ENCODE results near the gene FLOT2. TPM values are rescaled to one million over a fixed set of nuclear protein-coding genes. Genes with fewer than 3 reads are reported as not detected.

FLOT2 gene
- total and polyA plus RNA-seq, 4 donors: 46.2 to 226 (median 121) TPM

DNA sequence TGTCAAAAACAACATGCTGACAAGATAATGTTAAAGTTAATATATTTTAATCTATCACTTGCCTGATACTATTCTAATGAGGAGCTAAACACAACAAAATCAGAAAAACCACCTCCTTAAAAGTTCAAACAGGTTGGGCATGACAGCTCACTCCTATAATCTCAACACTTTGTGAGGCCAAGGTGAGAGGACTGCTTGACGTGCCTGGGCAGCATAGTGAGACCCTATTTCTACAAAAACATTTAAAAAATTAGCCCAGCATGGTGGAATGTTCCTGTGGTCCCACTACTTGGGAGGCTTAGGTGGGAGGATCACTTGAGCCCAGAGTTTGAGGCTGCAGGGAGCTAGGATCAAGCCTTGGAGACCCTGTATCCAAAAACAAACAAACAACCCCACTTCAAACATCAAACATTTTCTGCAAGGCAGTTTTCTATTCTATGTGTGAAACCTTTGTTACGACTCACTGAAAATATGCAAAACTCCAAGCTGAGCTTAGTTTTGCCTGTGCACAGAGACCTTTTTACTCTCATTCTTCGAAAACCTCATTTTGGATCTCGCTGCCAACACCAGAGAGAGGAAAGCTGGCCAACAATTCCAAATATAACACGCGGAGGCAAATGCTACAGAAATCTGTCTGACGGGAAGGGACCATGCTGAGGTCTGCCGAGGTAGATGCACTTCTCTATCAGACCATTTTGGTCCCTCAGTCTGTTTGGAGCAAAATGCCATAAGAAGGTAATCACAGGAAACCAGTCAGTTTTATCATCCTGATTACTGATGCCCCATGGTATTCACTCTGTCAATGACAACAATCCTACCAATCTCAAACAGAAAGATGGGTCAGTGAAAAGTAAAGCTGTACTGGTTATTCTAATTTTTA lies 47.6 kb upstream of the FLOT2 start:
- H3K27ac ChIP-seq (ENCODE audit: low read depth in 1 of 2, low read length in 1 of 2): peak overlapping the region in 1 of 2 donors; percentile 75
- TF ChIP-seq, protein P1, sequence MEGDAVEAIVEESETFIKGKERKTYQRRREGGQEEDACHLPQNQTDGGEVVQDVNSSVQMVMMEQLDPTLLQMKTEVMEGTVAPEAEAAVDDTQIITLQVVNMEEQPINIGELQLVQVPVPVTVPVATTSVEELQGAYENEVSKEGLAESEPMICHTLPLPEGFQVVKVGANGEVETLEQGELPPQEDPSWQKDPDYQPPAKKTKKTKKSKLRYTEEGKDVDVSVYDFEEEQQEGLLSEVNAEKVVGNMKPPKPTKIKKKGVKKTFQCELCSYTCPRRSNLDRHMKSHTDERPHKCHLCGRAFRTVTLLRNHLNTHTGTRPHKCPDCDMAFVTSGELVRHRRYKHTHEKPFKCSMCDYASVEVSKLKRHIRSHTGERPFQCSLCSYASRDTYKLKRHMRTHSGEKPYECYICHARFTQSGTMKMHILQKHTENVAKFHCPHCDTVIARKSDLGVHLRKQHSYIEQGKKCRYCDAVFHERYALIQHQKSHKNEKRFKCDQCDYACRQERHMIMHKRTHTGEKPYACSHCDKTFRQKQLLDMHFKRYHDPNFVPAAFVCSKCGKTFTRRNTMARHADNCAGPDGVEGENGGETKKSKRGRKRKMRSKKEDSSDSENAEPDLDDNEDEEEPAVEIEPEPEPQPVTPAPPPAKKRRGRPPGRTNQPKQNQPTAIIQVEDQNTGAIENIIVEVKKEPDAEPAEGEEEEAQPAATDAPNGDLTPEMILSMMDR (IDR thresholded peaks at IDR 0.05; ENCODE audit: control extremely low read depth, extremely low read depth): no peak
- DNase-seq (no peak), ATAC-seq (ENCODE audit: insufficient read depth, low FRiP score) (no peak)
- H3K9ac ChIP-seq (ENCODE audit: insufficient read depth in 1 of 2, low read length in 2 of 2): no peak overlapping the region
- WGBS, 2 donors: 70 to 85% methylated on average over 8 of the region's 8 CpGs
- H3K27me3 ChIP-seq (ENCODE audit: control insufficient read depth in 3 of 3, insufficient read depth in 3 of 3, low read length in 2 of 3): no peaks in the 10 kb centered on the region
- H3K9me3 ChIP-seq (ENCODE audit: control insufficient read depth in 4 of 4, insufficient read depth in 3 of 4, low read length in 3 of 4): no peaks in the 10 kb centered on the region
- H3K4me1 ChIP-seq (ENCODE audit: control insufficient read depth in 5 of 5, insufficient read depth in 5 of 5, low read length in 5 of 5): peaks cover 0 to 44% (median 21%) of the 10 kb centered on the region in 5 donors
- H3K4me3 ChIP-seq: no peak overlapping the region
- peaks cover 0 to 7% (median 2%) of the 10 kb centered on the region in 4 donors for H3K36me3 ChIP-seq (ENCODE audit: control insufficient read depth in 4 of 4, insufficient read depth in 4 of 4, low read length in 4 of 4)

DNA sequence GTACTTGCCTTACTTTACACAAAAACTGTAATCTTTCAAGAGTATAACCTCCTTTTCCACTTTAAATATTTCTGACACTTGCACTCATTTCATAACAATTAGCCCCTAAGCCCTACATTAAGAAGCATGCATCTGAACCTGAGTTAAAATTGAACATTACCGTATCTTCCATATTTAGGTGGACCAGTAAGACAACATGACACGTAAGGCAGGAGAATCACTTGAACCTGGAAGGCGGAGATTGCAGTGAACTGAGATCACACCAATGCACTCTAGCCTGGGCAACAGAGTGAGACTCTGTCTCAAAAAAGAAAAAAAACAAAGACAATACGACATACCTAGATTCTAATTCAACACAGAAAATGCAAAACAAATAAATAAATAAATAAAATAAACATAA lies 46.8 kb upstream of the FLOT2 start:
- no peaks in the 10 kb centered on the region for H3K9me3 ChIP-seq (ENCODE audit: control insufficient read depth in 4 of 4, insufficient read depth in 3 of 4, low read length in 3 of 4)
- WGBS, 2 donors: 87 to 92% methylated on average over 4 of the region's 4 CpGs
- H3K4me1 ChIP-seq (ENCODE audit: control insufficient read depth in 5 of 5, insufficient read depth in 5 of 5, low read length in 5 of 5): peaks cover 0 to 51% (median 21%) of the 10 kb centered on the region in 5 donors
- ATAC-seq (ENCODE audit: insufficient read depth, low FRiP score) (no peak), DNase-seq (no peak)
- no peak overlapping the region for H3K27ac ChIP-seq (ENCODE audit: low read depth in 1 of 2, low read length in 1 of 2)
- H3K27me3 ChIP-seq (ENCODE audit: control insufficient read depth in 3 of 3, insufficient read depth in 3 of 3, low read length in 2 of 3): no peaks in the 10 kb centered on the region
- peaks cover 0 to 7% (median 2%) of the 10 kb centered on the region in 4 donors for H3K36me3 ChIP-seq (ENCODE audit: control insufficient read depth in 4 of 4, insufficient read depth in 4 of 4, low read length in 4 of 4)
- TF ChIP-seq, protein P1 (IDR thresholded peaks at IDR 0.05; ENCODE audit: control extremely low read depth, extremely low read depth): no peak
- H3K4me3 ChIP-seq: no peak overlapping the region
- no peak overlapping the region for H3K9ac ChIP-seq (ENCODE audit: insufficient read depth in 1 of 2, low read length in 2 of 2)

DNA sequence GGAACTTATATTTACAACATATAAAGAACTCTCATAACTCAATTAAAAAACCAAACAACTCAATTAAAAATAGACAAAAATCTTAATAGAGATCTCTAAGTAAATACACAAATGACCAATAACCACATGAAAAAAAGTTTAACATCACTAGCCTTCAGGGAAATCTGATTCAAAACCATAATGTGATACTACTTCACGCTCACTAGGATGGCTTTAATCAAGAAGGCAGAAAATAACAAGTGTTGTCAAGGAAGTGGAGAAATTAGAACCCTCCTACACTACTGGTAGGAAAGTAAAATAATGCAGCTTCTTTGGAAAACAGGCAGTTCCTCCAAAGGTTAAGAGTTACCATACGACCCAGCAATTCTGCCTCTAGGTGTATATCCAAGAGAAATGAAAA lies 45.4 kb upstream of the FLOT2 start:
- 90 to 92% methylated on average over 2 of the region's 2 CpGs for WGBS, 2 donors
- no peak overlapping the region for H3K27ac ChIP-seq (ENCODE audit: low read depth in 1 of 2, low read length in 1 of 2)
- H3K4me1 ChIP-seq (ENCODE audit: control insufficient read depth in 5 of 5, insufficient read depth in 5 of 5, low read length in 5 of 5): peaks cover under 1 to 56% (median 19%) of the 10 kb centered on the region in 5 donors
- no peak overlapping the region for H3K9ac ChIP-seq (ENCODE audit: insufficient read depth in 1 of 2, low read length in 2 of 2)
- H3K4me3 ChIP-seq: no peak overlapping the region
- peaks cover 0 to 8% (median 2%) of the 10 kb centered on the region in 4 donors for H3K36me3 ChIP-seq (ENCODE audit: control insufficient read depth in 4 of 4, insufficient read depth in 4 of 4, low read length in 4 of 4)
- no peak for ATAC-seq (ENCODE audit: insufficient read depth, low FRiP score)
- TF ChIP-seq, protein P1 (IDR thresholded peaks at IDR 0.05; ENCODE audit: control extremely low read depth, extremely low read depth): no peak
- no peaks in the 10 kb centered on the region for H3K9me3 ChIP-seq (ENCODE audit: control insufficient read depth in 4 of 4, insufficient read depth in 3 of 4, low read length in 3 of 4)
- DNase-seq: no peak
- no peaks in the 10 kb centered on the region for H3K27me3 ChIP-seq (ENCODE audit: control insufficient read depth in 3 of 3, insufficient read depth in 3 of 3, low read length in 2 of 3)
